C4-2B (cell line): Measurements from ENCODE around the gene DLGAP3.

ENCODE experiments used
- CTCF ChIP-seq: fragments of 450-650 bp; conservative IDR thresholded peaks from 2 replicates; pipeline ENCODE4 v1.5.1; 2017; ENCODE audit warnings: mild to moderate bottlenecking
- ZFX ChIP-seq: fragments of 450-650 bp; IDR thresholded peaks from 2 replicates; pipeline ENCODE4 v1.6.1; 2017

- TF ChIP-seq CTCF (no peak), ZFX (no peak)
Observed at GRCh38 chr1:34871443-34872132, 57.9 kb downstream of the DLGAP3 start.
